ENCODE results near the gene ZBTB49.
"Not testable (repeated sequence)": the region's sequence is repeated elsewhere in the genome, so short reads cannot be mapped to it uniquely, and the experiment has no call there.

ZBTB49 gene

GRCh38 chr4:4254199-4254598, 35.9 kb upstream of the ZBTB49 start:
- H3K4me3 ChIP-seq, result no peak overlapping the region
- no peak for DNase-seq (ENCODE audit: low spot score)
- H3K27ac ChIP-seq, result no peak overlapping the region
- TF ChIP-seq CTCF (IDR thresholded peaks at IDR 0.05), result no peak

- no peak for TF ChIP-seq CTCF (IDR thresholded peaks at IDR 0.05)
- Histone ChIP-seq H3K4me3 (no peak overlapping the region), H3K27ac (no peak overlapping the region)
- no peak for DNase-seq (ENCODE audit: low spot score)
Measured at GRCh38 chr4:4254666-4255065, 35.4 kb upstream of the ZBTB49 start.

GRCh38 chr4:4256799-4257198, 33.3 kb upstream of the ZBTB49 start:
- TF ChIP-seq CTCF (IDR thresholded peaks at IDR 0.05), result no peak
- DNase-seq (ENCODE audit: low spot score), result no peak
- no peak overlapping the region for H3K27ac ChIP-seq
- no peak overlapping the region for H3K4me3 ChIP-seq

- not testable (repeated sequence) for H3K27ac ChIP-seq; DNase-seq (ENCODE audit: low spot score); H3K4me3 ChIP-seq
Measured at GRCh38 chr4:4257705-4258104, 32.3 kb upstream of the ZBTB49 start.

GRCh38 chr4:4259484-4260100, 30.5 kb upstream of the ZBTB49 start:
- H3K4me3 ChIP-seq, result no peak overlapping the region
- DNase-seq (ENCODE audit: low spot score), result no peak
- TF ChIP-seq CTCF (IDR thresholded peaks at IDR 0.05), result no peak
- no peak overlapping the region for H3K27ac ChIP-seq

GRCh38 chr4:4260185-4260751, 29.8 kb upstream of the ZBTB49 start:
- Histone ChIP-seq H3K27ac (no peak overlapping the region), H3K4me3 (no peak overlapping the region)
- TF ChIP-seq CTCF (IDR thresholded peaks at IDR 0.05), result no peak
- DNase-seq (ENCODE audit: low spot score), result no peak

GRCh38 chr4:4267981-4268380, 22.1 kb upstream of the ZBTB49 start:
- Histone ChIP-seq H3K27ac (no peak overlapping the region), H3K4me3 (no peak overlapping the region)
- no peak for TF ChIP-seq CTCF (IDR thresholded peaks at IDR 0.05)
- no peak for DNase-seq (ENCODE audit: low spot score)
